HL-60 (cell line): ENCODE measurements around the gene MRPL37.
A peak's percentile ranks its signal among the peaks of the same experiment; 100 is the strongest.

Experiments used
- DNase-seq, 2 experiments: peaks; one replicate each; pipeline ENCODE4 v3.0.0-alpha.2; 2010 to 2020; ENCODE audit warnings: low read depth in 1 of 2, low spot score in 1 of 2
- H3K27ac ChIP-seq: fragments of 250-450 bp; sonication (Bioruptor Pico); replicated peaks from 2 replicates; pipeline ENCODE4 v1.5.1; 2020; ENCODE audit warnings: mild to moderate bottlenecking, moderate library complexity
- H3K27me3 ChIP-seq: fragments of 250-450 bp; sonication (Bioruptor Pico); 2 replicates; pipeline ENCODE4 v1.5.1; 2021; ENCODE audit warnings: mild to moderate bottlenecking, moderate library complexity; ENCODE audit not compliant: insufficient read depth, poor library complexity, severe bottlenecking
- H3K4me3 ChIP-seq: replicated peaks from 2 replicates; pipeline ENCODE4 v1.5.1; 2011; ENCODE audit warnings: mild to moderate bottlenecking, control low read depth, low read length; ENCODE audit not compliant: insufficient read depth
- GABPA ChIP-seq: IDR thresholded peaks from 2 replicates; pipeline ENCODE4 v1.6.1; 2012; ENCODE audit warnings: low read depth
- POLR2AphosphoS5 ChIP-seq: IDR thresholded peaks from 2 replicates; pipeline ENCODE4 v1.6.1; 2012; ENCODE audit warnings: low read depth
- SPI1 ChIP-seq: IDR thresholded peaks from 2 replicates; pipeline ENCODE4 v1.6.1; 2012; ENCODE audit warnings: low read depth, mild to moderate bottlenecking, borderline replicate concordance
- TF ChIP-seq, protein P1 (sequence below): IDR thresholded peaks from 2 replicates; pipeline ENCODE4 v1.6.1; 2012; ENCODE audit warnings: low read depth; ENCODE audit not compliant: insufficient replicate concordance
- TF ChIP-seq, protein P2 (sequence below): IDR thresholded peaks from one replicate; pipeline ENCODE4 v1.5.1; 2011; ENCODE audit warnings: low read length, control low read depth, inconsistent platforms; ENCODE audit not compliant: insufficient read depth

MRPL37 gene

DNA sequence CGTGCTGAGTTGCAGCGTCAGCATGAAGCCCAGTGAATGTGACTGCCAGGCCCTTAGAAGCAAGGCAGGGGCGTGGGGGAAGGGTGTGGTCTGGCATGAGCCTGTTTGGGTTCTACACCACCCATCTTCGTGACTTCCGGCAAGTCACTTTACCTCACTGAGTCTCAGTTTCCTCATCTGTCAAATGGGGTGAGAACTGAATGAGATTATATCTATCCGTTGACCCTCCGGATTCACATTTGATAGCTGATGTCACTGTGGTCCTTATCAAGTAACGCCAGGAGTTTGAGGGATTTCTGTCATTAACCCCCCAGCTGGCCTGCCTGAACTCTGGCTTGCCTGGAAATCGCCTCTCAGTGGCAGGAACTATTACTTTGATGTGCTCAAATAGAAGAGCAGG is 15.6 kb downstream of the MRPL37 start:
- H3K27ac ChIP-seq = no peak overlapping the region
- no peak for DNase-seq
- H3K4me3 ChIP-seq = no peak overlapping the region
- TF ChIP-seq GABPA (no peak), POLR2AphosphoS5 (no peak), SPI1 (no peak)
- TF ChIP-seq, protein P1, sequence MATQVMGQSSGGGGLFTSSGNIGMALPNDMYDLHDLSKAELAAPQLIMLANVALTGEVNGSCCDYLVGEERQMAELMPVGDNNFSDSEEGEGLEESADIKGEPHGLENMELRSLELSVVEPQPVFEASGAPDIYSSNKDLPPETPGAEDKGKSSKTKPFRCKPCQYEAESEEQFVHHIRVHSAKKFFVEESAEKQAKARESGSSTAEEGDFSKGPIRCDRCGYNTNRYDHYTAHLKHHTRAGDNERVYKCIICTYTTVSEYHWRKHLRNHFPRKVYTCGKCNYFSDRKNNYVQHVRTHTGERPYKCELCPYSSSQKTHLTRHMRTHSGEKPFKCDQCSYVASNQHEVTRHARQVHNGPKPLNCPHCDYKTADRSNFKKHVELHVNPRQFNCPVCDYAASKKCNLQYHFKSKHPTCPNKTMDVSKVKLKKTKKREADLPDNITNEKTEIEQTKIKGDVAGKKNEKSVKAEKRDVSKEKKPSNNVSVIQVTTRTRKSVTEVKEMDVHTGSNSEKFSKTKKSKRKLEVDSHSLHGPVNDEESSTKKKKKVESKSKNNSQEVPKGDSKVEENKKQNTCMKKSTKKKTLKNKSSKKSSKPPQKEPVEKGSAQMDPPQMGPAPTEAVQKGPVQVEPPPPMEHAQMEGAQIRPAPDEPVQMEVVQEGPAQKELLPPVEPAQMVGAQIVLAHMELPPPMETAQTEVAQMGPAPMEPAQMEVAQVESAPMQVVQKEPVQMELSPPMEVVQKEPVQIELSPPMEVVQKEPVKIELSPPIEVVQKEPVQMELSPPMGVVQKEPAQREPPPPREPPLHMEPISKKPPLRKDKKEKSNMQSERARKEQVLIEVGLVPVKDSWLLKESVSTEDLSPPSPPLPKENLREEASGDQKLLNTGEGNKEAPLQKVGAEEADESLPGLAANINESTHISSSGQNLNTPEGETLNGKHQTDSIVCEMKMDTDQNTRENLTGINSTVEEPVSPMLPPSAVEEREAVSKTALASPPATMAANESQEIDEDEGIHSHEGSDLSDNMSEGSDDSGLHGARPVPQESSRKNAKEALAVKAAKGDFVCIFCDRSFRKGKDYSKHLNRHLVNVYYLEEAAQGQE = no peak
- TF ChIP-seq, protein P2, sequence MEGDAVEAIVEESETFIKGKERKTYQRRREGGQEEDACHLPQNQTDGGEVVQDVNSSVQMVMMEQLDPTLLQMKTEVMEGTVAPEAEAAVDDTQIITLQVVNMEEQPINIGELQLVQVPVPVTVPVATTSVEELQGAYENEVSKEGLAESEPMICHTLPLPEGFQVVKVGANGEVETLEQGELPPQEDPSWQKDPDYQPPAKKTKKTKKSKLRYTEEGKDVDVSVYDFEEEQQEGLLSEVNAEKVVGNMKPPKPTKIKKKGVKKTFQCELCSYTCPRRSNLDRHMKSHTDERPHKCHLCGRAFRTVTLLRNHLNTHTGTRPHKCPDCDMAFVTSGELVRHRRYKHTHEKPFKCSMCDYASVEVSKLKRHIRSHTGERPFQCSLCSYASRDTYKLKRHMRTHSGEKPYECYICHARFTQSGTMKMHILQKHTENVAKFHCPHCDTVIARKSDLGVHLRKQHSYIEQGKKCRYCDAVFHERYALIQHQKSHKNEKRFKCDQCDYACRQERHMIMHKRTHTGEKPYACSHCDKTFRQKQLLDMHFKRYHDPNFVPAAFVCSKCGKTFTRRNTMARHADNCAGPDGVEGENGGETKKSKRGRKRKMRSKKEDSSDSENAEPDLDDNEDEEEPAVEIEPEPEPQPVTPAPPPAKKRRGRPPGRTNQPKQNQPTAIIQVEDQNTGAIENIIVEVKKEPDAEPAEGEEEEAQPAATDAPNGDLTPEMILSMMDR = no peak
- no peaks in the 10 kb centered on the region for H3K27me3 ChIP-seq

DNA sequence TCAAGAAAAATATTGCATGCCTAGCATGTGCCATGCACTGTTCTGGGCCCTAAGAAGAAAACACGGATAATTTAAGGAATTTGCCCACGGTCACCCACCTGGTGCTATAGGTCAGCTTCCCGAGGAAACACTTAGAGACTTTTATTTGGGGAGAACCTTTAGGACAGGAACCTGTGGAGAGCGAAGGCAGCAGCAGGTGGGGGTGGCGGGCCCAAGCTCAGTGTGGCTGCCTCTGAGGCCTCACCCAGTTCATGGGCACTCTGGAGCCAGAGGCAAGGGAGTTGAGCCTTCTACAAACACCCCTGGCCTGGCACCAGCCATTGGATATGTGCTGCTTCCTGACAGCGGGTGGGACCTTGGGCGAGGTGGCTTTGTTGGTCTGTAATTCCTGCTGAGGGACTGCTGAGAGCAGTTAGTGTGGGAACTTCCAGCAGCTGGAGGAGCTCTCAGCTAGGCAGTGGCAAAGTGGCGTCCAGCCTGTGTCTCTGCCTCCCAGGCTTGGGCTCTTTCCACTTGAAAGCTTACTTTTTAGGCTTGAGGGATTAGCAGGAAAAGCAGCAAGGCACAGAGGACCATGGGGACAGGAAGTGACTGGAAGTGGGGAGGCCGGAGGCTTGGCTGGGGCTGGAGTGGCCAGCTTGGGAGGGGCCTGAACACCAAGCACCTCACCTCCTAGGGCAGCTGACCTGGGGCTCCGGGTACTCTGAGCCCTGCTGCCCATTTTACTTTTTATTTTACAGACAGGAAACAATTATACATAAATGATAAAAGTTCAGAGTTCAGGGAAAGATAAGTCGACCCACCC is 19.1 kb downstream of the MRPL37 start:
- TF ChIP-seq POLR2AphosphoS5 = peak; percentile 31; the same call in 1 of the 2 replicates
- TF ChIP-seq, protein P2 = no peak
- Histone ChIP-seq H3K27ac (peak overlapping the region; percentile 60), H3K27me3 (no peaks in the 10 kb centered on the region), H3K4me3 (no peak overlapping the region)
- DNase-seq = no peak

DNA sequence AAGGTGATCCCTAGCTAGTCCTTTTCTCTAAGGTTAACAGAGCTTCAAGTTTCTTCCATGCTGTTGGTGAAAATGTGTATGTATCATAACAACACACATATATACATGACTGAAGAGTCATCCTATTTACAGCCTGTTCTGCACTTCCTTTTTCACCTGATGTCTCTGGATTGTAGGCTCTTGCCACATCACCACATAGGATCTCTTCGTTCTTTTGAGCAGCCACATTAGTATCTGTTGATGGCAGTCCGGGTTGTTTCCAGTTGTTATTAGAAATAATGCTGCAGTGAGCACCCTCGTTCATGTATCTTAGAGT is 19.7 kb downstream of the MRPL37 start:
- Histone ChIP-seq H3K4me3 (no peak overlapping the region), H3K27me3 (no peaks in the 10 kb centered on the region), H3K27ac (peak overlapping the region; percentile 60)
- TF ChIP-seq POLR2AphosphoS5 (no peak), SPI1 (peak; percentile 84), GABPA (no peak)
- TF ChIP-seq, protein P2 = no peak
- TF ChIP-seq, protein P1 = no peak
- DNase-seq = peak in 1 of 2 experiments; percentile 33
